Frontal cortex (tissue), 4 donors: ENCODE data around the gene ACTN4. TPM values are rescaled to one million over a fixed set of nuclear protein-coding genes. Genes with fewer than 3 reads are reported as not detected.

Source experiments
- DNase-seq, 2 donors: peaks; one replicate each; pipeline ENCODE4 v3.0.0; 2012; ENCODE audit warnings: low spot score in 2 of 2
- FAIRE-seq: peaks from 2 replicates; lab custom pipeline; 2012; peaks lifted over from hg19 to GRCh38; lab: Jason Lieb, UNC
- total RNA-seq: library from RNA; depleted of rRNA; stranded (reverse); fragments of >200 nt; gene quantifications from one replicate; pipeline ENCODE4 v1.2.3, GENCODE V29; 2014
- donor health status: control.
- donor health status: control.
- donor health status: control.

Gene ACTN4
- total RNA-seq, 1 donor from 2014 or later, result 50.1 TPM

DNA sequence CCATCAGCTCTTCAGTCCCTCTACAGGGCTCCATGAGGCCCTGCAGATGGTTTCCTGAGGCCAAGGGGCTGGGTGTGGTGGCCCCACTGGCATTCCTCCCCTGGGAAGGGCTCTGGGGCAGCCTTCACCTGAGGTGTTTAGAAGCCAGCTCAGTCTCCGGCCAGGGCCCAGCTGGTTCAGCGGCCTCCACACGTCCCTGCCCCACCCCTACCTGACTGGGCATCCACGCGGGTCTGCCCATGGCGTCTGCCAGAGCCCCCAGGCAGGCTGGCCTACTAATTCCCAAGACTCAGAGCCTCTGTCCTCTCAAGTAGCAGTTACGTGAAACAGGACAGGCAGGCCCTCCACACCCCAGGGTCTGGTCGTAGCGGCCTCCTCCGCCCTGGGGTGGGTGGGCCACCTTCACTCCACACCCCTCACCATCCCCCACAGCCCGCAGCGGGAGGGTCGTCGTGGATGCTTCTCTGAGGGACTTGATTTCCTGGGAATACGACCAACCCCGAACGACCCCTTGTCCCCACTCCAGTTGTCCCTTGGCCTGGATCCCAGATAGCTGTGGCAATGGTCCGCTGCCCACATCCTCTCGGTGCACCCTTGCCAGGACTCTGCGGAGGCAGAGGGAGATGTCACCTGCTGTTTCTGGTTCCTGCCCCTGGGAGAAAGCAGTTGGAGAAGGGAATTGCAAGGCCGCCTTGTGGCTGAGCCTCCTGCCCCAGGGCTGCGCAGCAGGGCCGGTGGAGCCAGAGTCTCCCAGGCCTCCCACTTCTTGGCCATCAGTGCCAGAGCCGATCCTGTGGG lies 72.5 kb downstream of the ACTN4 start:
- FAIRE-seq (no peak), DNase-seq (no peak)

- no peak for FAIRE-seq
- no peak for DNase-seq
Observed at GRCh38 chr19:38720559-38721236, 73.2 kb downstream of the ACTN4 start.

GRCh38 chr19:38721496-38721895 lies 74.0 kb downstream of the ACTN4 start:
- no peak for DNase-seq
- FAIRE-seq, result no peak

DNA sequence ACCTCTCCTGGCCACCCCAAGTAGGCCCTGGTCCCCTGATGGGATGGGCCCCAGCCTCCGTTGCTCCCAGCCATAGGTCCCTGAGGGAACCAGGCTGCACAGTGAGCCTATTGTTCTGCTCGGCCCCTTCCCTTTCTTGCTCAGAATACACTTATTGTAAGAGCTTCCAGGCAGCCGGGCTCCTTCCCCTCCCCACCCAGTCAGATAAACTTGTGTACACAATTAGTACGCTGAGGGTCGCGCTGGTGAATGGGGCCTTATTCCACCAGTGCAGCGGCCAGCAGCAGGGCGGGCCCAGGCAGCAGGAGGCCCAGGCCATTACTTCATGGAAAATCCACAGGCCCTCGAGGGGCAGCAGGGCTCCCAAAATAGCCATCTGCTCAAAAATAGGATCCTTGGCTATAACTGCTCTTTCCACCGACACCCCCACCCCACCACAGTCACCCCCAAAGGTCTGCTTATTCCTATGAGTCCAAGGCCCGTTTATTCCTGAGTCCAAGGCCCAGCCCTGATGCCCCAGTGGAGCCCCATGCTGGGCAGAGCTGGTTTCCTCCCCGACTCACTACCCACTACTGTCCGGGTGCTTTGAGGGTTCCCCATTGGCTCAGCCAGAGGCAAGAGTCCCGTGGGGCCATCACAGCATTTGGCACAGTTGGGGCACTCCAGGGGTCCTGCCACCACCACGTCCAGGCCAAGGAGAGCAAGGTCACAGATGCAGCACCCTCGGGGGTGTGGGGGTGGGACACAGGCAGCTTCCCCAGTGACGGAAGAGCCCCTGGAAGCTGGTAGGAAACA lies 74.7 kb downstream of the ACTN4 start:
- FAIRE-seq, result peak; percentile 24
- peak; percentile 72 to 79 for DNase-seq

DNA sequence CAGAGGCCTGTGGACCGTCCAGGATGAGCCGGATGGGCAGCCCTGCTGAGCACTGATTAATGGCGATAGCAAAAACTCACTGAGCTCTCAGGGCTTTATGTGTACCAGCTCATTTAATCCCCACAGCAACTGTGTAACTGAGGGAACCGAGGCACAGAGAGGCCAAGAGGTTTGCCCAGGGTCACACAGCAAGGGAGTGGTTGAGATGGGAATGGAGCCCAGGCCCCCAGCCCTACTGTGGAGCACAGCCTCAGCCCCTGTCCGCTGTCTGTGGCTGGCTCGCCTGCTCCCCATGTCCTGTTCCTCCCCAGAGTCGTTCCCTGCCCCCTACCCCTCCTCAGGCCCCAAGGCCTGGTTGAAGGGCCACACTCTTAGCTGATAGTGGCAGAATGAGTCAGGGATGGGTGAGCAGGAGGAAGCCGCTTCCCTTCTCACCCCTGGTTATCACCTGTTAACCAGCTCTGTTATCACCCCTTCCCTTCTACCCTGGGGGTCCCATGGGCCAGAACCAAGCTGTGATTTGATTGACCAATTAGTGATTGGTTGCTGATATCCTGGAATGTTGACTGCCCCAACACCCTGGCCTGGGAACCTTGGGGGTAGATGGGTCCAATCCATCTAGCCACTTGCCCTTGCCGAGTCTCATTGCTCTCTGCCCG lies 75.6 kb downstream of the ACTN4 start:
- DNase-seq, result no peak
- no peak for FAIRE-seq

- FAIRE-seq (no peak), DNase-seq (no peak)
Observed at GRCh38 chr19:38723606-38723965, 76.1 kb downstream of the ACTN4 start.

DNA sequence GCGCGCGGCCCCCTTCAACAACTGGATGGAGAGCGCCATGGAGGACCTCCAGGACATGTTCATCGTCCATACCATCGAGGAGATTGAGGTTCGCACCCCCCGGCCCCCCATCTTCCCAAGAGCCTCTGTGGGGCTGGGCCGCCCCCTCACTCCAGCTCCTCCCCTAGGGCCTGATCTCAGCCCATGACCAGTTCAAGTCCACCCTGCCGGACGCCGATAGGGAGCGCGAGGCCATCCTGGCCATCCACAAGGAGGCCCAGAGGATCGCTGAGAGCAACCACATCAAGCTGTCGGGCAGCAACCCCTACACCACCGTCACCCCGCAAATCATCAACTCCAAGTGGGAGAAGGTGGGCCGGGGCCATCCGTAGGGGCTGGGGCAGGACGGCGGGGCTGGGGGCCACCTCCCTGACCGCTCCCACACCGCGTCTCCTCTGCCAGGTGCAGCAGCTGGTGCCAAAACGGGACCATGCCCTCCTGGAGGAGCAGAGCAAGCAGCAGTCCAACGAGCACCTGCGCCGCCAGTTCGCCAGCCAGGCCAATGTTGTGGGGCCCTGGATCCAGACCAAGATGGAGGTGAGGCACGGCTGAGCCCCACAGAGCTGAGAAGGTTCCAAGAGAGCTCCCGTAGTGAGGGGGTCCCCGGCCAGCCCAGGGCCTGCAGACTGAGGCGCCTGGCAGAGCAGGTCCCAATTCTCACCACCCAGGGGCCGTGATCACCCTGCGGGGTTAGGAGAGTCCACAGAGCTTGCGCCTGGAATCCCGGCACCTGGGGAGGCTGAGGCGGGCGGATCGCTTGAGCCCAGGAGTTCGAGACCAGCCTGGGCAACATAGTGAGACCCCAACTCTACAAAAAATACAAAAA lies 76.8 kb downstream of the ACTN4 start:
- FAIRE-seq (no peak), DNase-seq (no peak)

DNA sequence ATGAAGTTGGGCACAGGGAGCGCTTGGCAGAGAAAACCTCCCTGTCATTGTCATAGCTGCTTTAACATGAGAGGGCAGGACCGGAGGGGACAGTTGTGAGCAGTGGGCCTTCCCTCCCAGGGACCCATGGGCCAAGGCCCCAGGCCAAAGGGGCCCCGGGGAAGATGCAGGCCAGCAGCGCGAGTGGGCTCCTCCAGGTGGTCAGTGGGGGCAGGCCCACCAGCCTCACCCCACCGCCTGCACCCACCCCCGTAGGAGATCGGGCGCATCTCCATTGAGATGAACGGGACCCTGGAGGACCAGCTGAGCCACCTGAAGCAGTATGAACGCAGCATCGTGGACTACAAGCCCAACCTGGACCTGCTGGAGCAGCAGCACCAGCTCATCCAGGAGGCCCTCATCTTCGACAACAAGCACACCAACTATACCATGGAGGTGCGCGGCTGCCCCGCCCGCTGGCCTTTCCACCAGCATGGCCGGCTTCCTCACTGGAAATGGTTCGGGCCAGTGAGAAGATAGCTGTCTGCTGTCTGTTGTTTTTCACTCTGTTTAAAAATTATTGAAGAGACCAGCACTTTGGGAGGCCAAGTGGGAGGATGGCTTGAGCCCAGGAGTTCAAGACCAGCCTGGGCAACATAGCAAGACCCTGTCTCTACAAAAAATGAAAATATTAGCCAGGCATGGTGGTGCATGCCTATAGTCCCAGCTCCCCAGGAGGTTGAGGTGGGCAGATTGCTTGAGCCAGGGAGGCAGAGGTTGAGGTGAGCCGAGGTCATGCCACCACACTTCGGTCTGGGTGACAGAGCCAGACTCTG lies 78.2 kb downstream of the ACTN4 start:
- DNase-seq, result no peak
- FAIRE-seq, result no peak

DNA sequence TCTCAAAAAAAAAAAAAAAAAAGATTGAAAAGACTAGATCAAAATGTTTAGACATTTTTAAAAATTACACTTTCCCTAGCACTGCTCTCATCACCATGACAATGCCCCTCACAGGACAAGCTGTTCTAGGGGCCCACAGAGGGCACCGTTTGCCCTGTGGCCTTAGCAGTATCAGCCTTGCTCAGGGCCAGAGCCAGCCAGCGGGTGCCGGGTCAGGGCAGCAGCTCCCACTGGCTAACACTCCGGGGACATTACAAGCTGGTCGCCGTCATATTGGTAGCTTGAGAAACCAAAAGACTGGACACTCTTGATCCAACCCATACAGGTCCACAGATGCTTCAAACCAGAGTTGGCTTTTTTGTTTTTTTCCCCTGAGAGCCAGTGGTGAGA lies 78.8 kb downstream of the ACTN4 start:
- DNase-seq, result no peak
- FAIRE-seq, result no peak

- no peak for FAIRE-seq
- DNase-seq, result no peak
Observed at GRCh38 chr19:38726761-38727301, 79.4 kb downstream of the ACTN4 start.

- no peak for DNase-seq
- FAIRE-seq, result no peak
Observed at GRCh38 chr19:38727306-38727867, 79.9 kb downstream of the ACTN4 start.

- FAIRE-seq (no peak), DNase-seq (no peak)
Observed at GRCh38 chr19:38727868-38728660, 80.6 kb downstream of the ACTN4 start.

- no peak for FAIRE-seq
- DNase-seq, result no peak
Observed at GRCh38 chr19:38728752-38729541, 81.5 kb downstream of the ACTN4 start.

DNA sequence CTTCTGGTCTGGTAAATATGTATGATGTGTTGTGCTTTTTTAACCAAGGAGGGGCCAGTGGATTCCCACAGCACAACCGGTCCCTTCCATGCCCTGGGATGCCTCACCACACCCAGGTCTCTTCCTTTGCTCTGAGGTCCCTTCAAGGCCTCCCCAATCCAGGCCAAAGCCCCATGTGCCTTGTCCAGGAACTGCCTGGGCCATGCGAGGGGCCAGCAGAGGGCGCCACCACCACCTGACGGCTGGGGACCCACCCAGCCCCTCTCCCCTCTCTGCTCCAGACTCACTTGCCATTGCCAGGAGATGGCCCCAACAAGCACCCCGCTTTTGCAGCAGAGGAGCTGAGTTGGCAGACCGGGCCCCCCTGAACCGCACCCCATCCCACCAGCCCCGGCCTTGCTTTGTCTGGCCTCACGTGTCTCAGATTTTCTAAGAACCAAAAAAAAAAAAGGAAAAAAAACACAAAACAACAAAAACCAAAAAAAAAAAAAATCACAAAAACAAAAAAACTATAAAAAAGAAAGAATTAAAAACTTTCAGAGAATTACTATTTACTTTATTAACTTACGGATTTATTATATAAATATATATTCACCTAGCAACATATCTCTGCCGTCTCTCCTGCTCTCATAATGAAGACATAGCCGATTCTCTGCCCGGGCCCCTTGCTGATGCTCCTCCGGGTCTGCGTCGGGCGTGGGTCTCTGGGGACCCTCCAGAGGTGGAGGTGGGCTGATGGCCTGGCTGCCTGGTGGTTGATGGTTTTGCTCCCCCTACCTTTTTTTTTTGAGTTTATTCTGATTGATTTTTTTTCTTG lies 82.4 kb downstream of the ACTN4 start:
- peak; percentile 69 for FAIRE-seq

GRCh38 chr19:38730470-38730730 lies 83.0 kb downstream of the ACTN4 start:
- DNase-seq, result no peak
- FAIRE-seq, result no peak

More for the DNA sequence above, 82.4 kb downstream of the ACTN4 start:
- no peak for DNase-seq
